Liver (tissue), 3 donors: Measurements from ENCODE around the gene CDH13.

Experiments
- FOXA1 ChIP-seq: IDR thresholded peaks from 2 replicates; pipeline ENCODE4 v1.6.1; 2016; ENCODE audit warnings: antibody characterized with exemption
- GABPA ChIP-seq, 2 donors: IDR thresholded peaks in 1 of 2; conservative IDR thresholded peaks in 1 of 2; 2 replicates each; pipeline ENCODE4 v1.6.1; 2016; ENCODE audit warnings: antibody characterized with exemption in 2 of 2, mild to moderate bottlenecking in 1 of 2, moderate library complexity in 1 of 2
- HNF4A ChIP-seq, 2 donors: conservative IDR thresholded peaks; 2 replicates each; pipeline ENCODE4 v1.6.1; 2016; ENCODE audit warnings: antibody characterized with exemption in 2 of 2, mild to moderate bottlenecking in 2 of 2
- RAD21 ChIP-seq, 2 donors: IDR thresholded peaks; 2 replicates each; pipeline ENCODE4 v1.6.1; 2016; ENCODE audit warnings: antibody characterized with exemption in 2 of 2, mild to moderate bottlenecking in 2 of 2
- SP1 ChIP-seq: IDR thresholded peaks from 2 replicates; pipeline ENCODE4 v1.6.1; 2018; ENCODE audit warnings: antibody characterized with exemption, mild to moderate bottlenecking
- TAF1 ChIP-seq: conservative IDR thresholded peaks from 2 replicates; pipeline ENCODE4 v1.6.1; 2016; ENCODE audit warnings: antibody characterized with exemption, mild to moderate bottlenecking
- YY1 ChIP-seq: IDR thresholded peaks from 2 replicates; pipeline ENCODE4 v1.6.1; 2016; ENCODE audit warnings: antibody characterized with exemption, mild to moderate bottlenecking
- TF ChIP-seq, protein P1 (sequence below): fragments of 150-350 bp; IDR thresholded peaks from 2 replicates; pipeline ENCODE4 v1.5.1; 2017; ENCODE audit warnings: improper control_type of control experiment, low read depth, low read length; ENCODE audit not compliant: missing input control
- TF ChIP-seq, protein P2 (sequence below): IDR thresholded peaks from 2 replicates; pipeline ENCODE4 v1.6.1; 2016; ENCODE audit warnings: antibody characterized with exemption, mild to moderate bottlenecking
- TF ChIP-seq, protein P3 (sequence below): IDR thresholded peaks from 2 replicates; pipeline ENCODE4 v1.6.1; 2016; ENCODE audit warnings: antibody characterized with exemption
- TF ChIP-seq, protein P4 (sequence below): IDR thresholded peaks from 2 replicates; pipeline ENCODE4 v1.6.1; 2016; ENCODE audit warnings: antibody characterized with exemption
- TF ChIP-seq, protein P5 (sequence below): IDR thresholded peaks from 2 replicates; pipeline ENCODE4 v1.6.1; 2016; ENCODE audit warnings: antibody characterized with exemption
- donor health status: healthy.
- donor health status: healthy.

DNA sequence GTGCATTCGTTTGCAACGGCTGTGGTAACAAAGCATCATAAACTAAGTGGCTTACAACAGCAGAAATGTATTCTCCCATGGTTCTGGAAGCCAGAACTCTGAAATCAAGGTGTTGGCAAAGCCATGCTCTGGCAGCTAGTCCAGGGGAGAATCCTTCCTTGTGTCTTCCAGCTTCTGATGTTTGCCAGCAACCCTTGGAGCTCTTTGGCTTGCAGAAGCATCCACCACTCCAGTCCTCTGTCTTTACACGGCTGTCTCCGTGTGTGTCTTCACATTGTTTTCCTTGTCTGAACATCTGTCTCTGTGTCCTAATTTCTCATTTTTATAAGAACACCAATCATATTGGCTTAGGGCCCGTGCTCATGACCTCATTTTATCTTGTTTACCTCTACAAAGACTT is 915.7 kb downstream of the CDH13 start:
- TF ChIP-seq, protein P1, sequence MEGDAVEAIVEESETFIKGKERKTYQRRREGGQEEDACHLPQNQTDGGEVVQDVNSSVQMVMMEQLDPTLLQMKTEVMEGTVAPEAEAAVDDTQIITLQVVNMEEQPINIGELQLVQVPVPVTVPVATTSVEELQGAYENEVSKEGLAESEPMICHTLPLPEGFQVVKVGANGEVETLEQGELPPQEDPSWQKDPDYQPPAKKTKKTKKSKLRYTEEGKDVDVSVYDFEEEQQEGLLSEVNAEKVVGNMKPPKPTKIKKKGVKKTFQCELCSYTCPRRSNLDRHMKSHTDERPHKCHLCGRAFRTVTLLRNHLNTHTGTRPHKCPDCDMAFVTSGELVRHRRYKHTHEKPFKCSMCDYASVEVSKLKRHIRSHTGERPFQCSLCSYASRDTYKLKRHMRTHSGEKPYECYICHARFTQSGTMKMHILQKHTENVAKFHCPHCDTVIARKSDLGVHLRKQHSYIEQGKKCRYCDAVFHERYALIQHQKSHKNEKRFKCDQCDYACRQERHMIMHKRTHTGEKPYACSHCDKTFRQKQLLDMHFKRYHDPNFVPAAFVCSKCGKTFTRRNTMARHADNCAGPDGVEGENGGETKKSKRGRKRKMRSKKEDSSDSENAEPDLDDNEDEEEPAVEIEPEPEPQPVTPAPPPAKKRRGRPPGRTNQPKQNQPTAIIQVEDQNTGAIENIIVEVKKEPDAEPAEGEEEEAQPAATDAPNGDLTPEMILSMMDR: no peak
- TF ChIP-seq RAD21 (IDR thresholded peaks at IDR 0.05): no peak
- no peak for TF ChIP-seq FOXA1
- no peak for TF ChIP-seq GABPA (IDR thresholded peaks at IDR 0.05 in 1 of 2, conservative IDR thresholded peaks at IDR 0.05 in 1 of 2)
- TF ChIP-seq, protein P2, sequence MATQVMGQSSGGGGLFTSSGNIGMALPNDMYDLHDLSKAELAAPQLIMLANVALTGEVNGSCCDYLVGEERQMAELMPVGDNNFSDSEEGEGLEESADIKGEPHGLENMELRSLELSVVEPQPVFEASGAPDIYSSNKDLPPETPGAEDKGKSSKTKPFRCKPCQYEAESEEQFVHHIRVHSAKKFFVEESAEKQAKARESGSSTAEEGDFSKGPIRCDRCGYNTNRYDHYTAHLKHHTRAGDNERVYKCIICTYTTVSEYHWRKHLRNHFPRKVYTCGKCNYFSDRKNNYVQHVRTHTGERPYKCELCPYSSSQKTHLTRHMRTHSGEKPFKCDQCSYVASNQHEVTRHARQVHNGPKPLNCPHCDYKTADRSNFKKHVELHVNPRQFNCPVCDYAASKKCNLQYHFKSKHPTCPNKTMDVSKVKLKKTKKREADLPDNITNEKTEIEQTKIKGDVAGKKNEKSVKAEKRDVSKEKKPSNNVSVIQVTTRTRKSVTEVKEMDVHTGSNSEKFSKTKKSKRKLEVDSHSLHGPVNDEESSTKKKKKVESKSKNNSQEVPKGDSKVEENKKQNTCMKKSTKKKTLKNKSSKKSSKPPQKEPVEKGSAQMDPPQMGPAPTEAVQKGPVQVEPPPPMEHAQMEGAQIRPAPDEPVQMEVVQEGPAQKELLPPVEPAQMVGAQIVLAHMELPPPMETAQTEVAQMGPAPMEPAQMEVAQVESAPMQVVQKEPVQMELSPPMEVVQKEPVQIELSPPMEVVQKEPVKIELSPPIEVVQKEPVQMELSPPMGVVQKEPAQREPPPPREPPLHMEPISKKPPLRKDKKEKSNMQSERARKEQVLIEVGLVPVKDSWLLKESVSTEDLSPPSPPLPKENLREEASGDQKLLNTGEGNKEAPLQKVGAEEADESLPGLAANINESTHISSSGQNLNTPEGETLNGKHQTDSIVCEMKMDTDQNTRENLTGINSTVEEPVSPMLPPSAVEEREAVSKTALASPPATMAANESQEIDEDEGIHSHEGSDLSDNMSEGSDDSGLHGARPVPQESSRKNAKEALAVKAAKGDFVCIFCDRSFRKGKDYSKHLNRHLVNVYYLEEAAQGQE: no peak
- TF ChIP-seq, protein P3, sequence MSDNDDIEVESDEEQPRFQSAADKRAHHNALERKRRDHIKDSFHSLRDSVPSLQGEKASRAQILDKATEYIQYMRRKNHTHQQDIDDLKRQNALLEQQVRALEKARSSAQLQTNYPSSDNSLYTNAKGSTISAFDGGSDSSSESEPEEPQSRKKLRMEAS: no peak
- TF ChIP-seq SP1: no peak
- TF ChIP-seq, protein P4, sequence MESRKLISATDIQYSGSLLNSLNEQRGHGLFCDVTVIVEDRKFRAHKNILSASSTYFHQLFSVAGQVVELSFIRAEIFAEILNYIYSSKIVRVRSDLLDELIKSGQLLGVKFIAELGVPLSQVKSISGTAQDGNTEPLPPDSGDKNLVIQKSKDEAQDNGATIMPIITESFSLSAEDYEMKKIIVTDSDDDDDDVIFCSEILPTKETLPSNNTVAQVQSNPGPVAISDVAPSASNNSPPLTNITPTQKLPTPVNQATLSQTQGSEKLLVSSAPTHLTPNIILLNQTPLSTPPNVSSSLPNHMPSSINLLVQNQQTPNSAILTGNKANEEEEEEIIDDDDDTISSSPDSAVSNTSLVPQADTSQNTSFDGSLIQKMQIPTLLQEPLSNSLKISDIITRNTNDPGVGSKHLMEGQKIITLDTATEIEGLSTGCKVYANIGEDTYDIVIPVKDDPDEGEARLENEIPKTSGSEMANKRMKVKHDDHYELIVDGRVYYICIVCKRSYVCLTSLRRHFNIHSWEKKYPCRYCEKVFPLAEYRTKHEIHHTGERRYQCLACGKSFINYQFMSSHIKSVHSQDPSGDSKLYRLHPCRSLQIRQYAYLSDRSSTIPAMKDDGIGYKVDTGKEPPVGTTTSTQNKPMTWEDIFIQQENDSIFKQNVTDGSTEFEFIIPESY: no peak
- TF ChIP-seq, protein P5, sequence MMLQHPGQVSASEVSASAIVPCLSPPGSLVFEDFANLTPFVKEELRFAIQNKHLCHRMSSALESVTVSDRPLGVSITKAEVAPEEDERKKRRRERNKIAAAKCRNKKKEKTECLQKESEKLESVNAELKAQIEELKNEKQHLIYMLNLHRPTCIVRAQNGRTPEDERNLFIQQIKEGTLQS: no peak
- no peak for TF ChIP-seq HNF4A (conservative IDR thresholded peaks at IDR 0.05)
- TF ChIP-seq YY1: no peak
- TF ChIP-seq TAF1: no peak
